Uterus (tissue), 4 donors: ENCODE data around the gene CDKAL1. TPM values are rescaled to one million over a fixed set of nuclear protein-coding genes. Genes with fewer than 3 reads are reported as not detected.
A peak's percentile ranks its signal among the peaks of the same experiment; 100 is the strongest.

Experiments used
- DNase-seq, 2 donors: peaks; one replicate each; pipeline ENCODE4 v3.0.0-alpha.2; 2019 to 2020
- H3K27ac ChIP-seq, 2 donors: fragments of 200-600 bp; sonication (generic); 1 replicate in 1 of 2; 2 replicates in 1 of 2; pipeline ENCODE4 v1.5.1; 2016 to 2018
- H3K27me3 ChIP-seq, 2 donors: fragments of 200-600 bp; sonication (generic); one replicate each; pipeline ENCODE4 v1.5.1; 2018 to 2019; ENCODE audit warnings: control low read depth in 1 of 2
- H3K36me3 ChIP-seq, 2 donors: fragments of 200-600 bp; sonication (generic); one replicate each; pipeline ENCODE4 v1.5.1; 2019; ENCODE audit warnings: control low read depth in 1 of 2
- H3K4me1 ChIP-seq, 2 donors: fragments of 200-600 bp; sonication (generic); one replicate each; pipeline ENCODE4 v1.5.1; 2018 to 2019; ENCODE audit warnings: control low read depth in 1 of 2
- H3K4me3 ChIP-seq, 2 donors: fragments of 200-600 bp; sonication (generic); 1 replicate in 1 of 2; 2 replicates in 1 of 2; pipeline ENCODE4 v1.5.1; 2018 to 2019; ENCODE audit warnings: mild to moderate bottlenecking in 1 of 2
- H3K9me3 ChIP-seq, 2 donors: fragments of 200-600 bp; sonication (generic); one replicate each; pipeline ENCODE4 v1.5.1; 2019; ENCODE audit warnings: control low read depth in 1 of 2
- CTCF ChIP-seq, 4 experiments: fragments of 200-600 bp in 2 of 4; fragments of 450-650 bp in 2 of 4; sonication (generic) in 2 of 4; IDR thresholded peaks; one replicate each; pipeline ENCODE4 v1.5.1; 2016 to 2019; ENCODE audit warnings: antibody characterized with exemption in 4 of 4, mild to moderate bottlenecking in 2 of 4, moderate library complexity in 1 of 4
- POLR2A ChIP-seq, 2 donors: fragments of 450-650 bp; IDR thresholded peaks; one replicate each; pipeline ENCODE4 v1.6.1; 2016; ENCODE audit warnings: antibody characterized with exemption in 2 of 2, mild to moderate bottlenecking in 1 of 2, moderate library complexity in 1 of 2
- intact Hi-C: fragments of 100-400 bp; cut with DNase I; formaldehyde crosslinking; loops from one replicate; pipeline ENCODE4 v1.15.1; 2023; ENCODE audit warnings: low total_unique reads
- total RNA-seq, 4 donors: library from RNA; depleted of rRNA in 3 of 4; stranded (reverse); fragments of >200 nt in 3 of 4; gene quantifications; one replicate each; pipeline versions ENCODE4 v1.1.0 to v1.2.4, GENCODE V29; 2014 to 2023
- donor health status: DM: yes; HTN: yes; CAD: no.

Gene CDKAL1
- 10 to 100 TPM in 3 of 4 donors, 1 to 10 TPM in 1; 5.0 to 51.7 (median 18.9) TPM for total RNA-seq

DNA sequence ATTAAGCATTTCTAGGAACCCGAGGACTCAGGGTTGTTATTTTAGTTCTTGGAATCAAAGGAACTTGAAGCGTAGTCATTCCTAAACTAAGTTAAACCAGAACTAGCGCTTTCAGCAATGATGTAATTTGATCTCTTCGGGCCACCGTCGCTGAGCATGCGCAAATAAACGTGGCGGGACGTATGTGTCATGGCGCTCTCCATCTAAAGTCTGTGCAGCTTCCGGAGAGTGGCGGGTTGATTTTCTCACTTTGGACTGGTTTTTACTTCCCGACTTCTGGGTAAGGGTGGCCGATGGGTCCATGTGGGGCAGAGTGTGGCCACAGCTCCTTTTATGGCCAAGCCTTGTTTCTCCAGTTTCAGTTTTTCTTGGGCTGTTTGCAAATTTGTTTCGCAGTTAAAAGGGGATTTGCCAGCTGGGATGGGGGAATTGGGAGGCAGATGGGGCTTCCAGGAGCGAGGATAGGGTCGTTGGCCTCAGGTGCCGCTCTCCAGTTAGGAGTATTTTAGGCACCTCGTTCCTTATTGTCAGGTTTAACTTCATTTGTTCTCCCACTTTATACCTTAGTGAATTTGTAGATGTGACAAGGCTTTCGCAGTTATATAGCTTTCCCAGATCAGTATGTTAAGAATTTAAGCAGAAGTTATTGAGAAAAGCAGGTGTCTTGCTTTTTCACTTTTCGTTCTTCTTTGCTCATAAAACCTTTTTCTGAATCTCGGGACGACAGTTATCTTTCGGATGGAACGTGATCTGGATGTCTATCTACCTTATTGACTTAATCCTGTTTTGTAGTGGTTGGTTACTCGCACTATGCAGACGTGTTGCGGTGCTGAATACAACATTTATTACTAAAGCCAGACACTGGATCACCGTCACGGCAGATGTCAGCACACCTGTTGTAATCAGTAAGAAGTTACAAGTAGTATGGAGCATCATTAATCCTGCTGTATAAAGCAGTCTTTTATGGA lies at the start of gene CDKAL1:
Gene CDKAL1, plus strand, starts transcription at position 163 of the 968 bp plus-strand sequence. CDS start 11,894 bp downstream, outside the sequence.
- no peaks in the 10 kb centered on the region for H3K27me3 ChIP-seq
- TF ChIP-seq CTCF (IDR thresholded peaks at IDR 0.05) (peak in 2 of 4 experiments; percentile 11 to 20), POLR2A (IDR thresholded peaks at IDR 0.05) (peak in 1 of 2 donors; percentile 42)
- peak within 1 kb of the TSS; percentile 49 to 74 for H3K4me3 ChIP-seq
- no peaks in the 10 kb centered on the region for H3K4me1 ChIP-seq
- peak; percentile 90 to 92 for DNase-seq
- H3K9me3 ChIP-seq, result no peaks in the 10 kb centered on the region
- peak within 1 kb of the TSS; percentile 80 to 85 for H3K27ac ChIP-seq
- no peaks in the 10 kb centered on the region for H3K36me3 ChIP-seq
- intact Hi-C loops, result no loop called here

- intact Hi-C loops, result no loop called here
- no peak overlapping the region for H3K27ac ChIP-seq
Measured at GRCh38 chr6:20486641-20487040, 47.6 kb upstream of the CDKAL1 start.

DNA sequence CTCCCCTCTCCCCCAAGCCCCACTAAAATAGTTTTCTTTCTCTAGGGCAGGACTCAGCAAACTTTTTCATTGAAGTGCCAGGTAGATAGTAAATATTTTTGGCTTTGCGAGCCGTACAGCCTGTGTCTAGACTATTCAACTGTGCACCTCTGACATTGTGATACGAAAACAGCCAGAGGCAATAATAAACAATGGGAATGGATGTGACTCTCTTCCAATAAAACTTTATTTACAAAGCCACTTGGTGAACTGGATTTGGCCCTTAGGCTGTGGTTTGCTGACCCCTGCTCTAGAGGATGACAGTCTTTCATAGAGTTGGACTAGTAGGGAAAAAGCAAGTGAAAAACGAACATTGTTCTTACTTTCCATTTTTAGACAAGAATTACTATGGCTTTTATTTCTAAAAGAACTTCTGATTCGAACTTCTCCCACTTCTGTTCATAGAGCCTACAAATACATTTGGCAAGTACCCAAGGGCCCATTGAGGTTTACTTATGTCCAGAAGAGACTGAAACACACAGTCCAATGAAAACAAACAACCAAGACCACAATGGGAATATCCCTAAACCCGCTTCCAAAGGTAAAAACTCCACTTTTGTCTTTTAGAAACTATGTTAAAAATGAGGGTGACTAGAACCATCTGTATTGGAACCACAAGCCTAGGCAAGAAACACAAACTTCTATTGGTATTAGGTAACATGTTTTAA lies 46.4 kb upstream of the CDKAL1 start:
- intact Hi-C loops, result no loop called here
- Histone ChIP-seq H3K36me3 (no peaks in the 10 kb centered on the region), H3K27ac (no peak overlapping the region)

More at GRCh38 chr6:20486641-20487040, 47.6 kb upstream of the CDKAL1 start:
- H3K4me1 ChIP-seq, result no peaks in the 10 kb centered on the region
- TF ChIP-seq CTCF (IDR thresholded peaks at IDR 0.05) (no peak), POLR2A (IDR thresholded peaks at IDR 0.05) (no peak)
- no peaks in the 10 kb centered on the region for H3K36me3 ChIP-seq
- DNase-seq, result no peak
- H3K4me3 ChIP-seq, result no peak overlapping the region
- no peaks in the 10 kb centered on the region for H3K27me3 ChIP-seq
- no peaks in the 10 kb centered on the region for H3K9me3 ChIP-seq

DNA sequence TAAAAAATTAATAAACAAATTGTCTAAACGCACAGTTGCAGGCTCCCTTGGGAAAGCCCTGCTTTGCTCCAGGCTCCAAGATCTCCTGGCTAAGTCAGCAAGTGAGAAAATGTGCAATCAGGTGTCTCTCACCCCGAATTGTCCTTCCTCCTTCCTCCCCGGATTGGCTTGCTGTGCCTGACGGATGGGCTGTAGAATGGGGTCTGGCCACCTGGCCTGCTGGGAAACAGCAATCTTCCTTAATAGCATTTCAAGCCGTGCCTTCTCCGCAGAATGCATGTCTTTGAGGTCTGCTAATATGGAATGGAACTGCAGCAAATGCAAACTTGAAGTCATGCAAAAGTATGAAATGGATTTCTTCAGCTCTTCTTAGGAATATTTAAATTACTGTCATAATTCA lies 43.7 kb upstream of the CDKAL1 start:
- H3K4me1 ChIP-seq, result no peaks in the 10 kb centered on the region
- intact Hi-C loops, result no loop called here
- no peaks in the 10 kb centered on the region for H3K36me3 ChIP-seq

More for the DNA sequence above, 46.4 kb upstream of the CDKAL1 start:
- no peaks in the 10 kb centered on the region for H3K9me3 ChIP-seq
- H3K27me3 ChIP-seq, result no peaks in the 10 kb centered on the region
- TF ChIP-seq POLR2A (IDR thresholded peaks at IDR 0.05), result no peak
- TF ChIP-seq CTCF (IDR thresholded peaks at IDR 0.05), result no peak
- H3K4me1 ChIP-seq, result no peaks in the 10 kb centered on the region
- H3K4me3 ChIP-seq, result no peak overlapping the region
- DNase-seq, result no peak

More for the DNA sequence above, 43.7 kb upstream of the CDKAL1 start:
- Histone ChIP-seq H3K9me3 (no peaks in the 10 kb centered on the region), H3K4me3 (no peak overlapping the region), H3K27ac (no peak overlapping the region), H3K27me3 (no peaks in the 10 kb centered on the region)
- TF ChIP-seq CTCF (IDR thresholded peaks at IDR 0.05), result no peak
- TF ChIP-seq POLR2A (IDR thresholded peaks at IDR 0.05), result no peak
- DNase-seq, result no peak
